HG03039 (cell line): Measurements from ENCODE around the gene AHNAK2.

Source experiments
- ATAC-seq: cut with Tn5 transposase; IDR thresholded peaks from one replicate; pipeline ENCODE4 v1.9.1; 2021; ENCODE audit warnings: mild to moderate bottlenecking, moderate library complexity; ENCODE audit not compliant: unreplicated experiment

Gene AHNAK2

GRCh38 chr14:104974665-104975390 is 3.3 kb downstream of the AHNAK2 start:
- no peak for ATAC-seq

- ATAC-seq, result no peak
Measured at GRCh38 chr14:104974146-104974541, 4.0 kb downstream of the AHNAK2 start.

- no peak for ATAC-seq
Measured at GRCh38 chr14:104973385-104974145, 4.6 kb downstream of the AHNAK2 start.

GRCh38 chr14:104973135-104973384 is 5.1 kb downstream of the AHNAK2 start:
- no peak for ATAC-seq

GRCh38 chr14:104972301-104973134 is 5.7 kb downstream of the AHNAK2 start:
- no peak for ATAC-seq

- no peak for ATAC-seq
Measured at GRCh38 chr14:104971447-104972240, 6.5 kb downstream of the AHNAK2 start.

- no peak for ATAC-seq
Measured at GRCh38 chr14:104970231-104971068, 7.7 kb downstream of the AHNAK2 start.

GRCh38 chr14:104969741-104970230 is 8.4 kb downstream of the AHNAK2 start:
- no peak for ATAC-seq

GRCh38 chr14:104968541-104969401 is 9.4 kb downstream of the AHNAK2 start:
- ATAC-seq, result no peak

- ATAC-seq, result no peak
Measured at GRCh38 chr14:104968153-104968527, 10.0 kb downstream of the AHNAK2 start.

GRCh38 chr14:104967386-104968152 is 10.6 kb downstream of the AHNAK2 start:
- no peak for ATAC-seq

- ATAC-seq, result no peak
Measured at GRCh38 chr14:104966981-104967385, 11.2 kb downstream of the AHNAK2 start.

- ATAC-seq, result no peak
Measured at GRCh38 chr14:104966261-104966865, 11.8 kb downstream of the AHNAK2 start.

GRCh38 chr14:104965561-104966231 is 12.5 kb downstream of the AHNAK2 start:
- ATAC-seq, result no peak

- no peak for ATAC-seq
Measured at GRCh38 chr14:104964546-104964945, 13.6 kb downstream of the AHNAK2 start.

- no peak for ATAC-seq
Measured at GRCh38 chr14:104957146-104958113, 20.7 kb downstream of the AHNAK2 start.
